HG03460 (cell line): ENCODE results near the gene ZNF385A.
"Not testable (repeated sequence)": the region's sequence is repeated elsewhere in the genome, so short reads cannot be mapped to it uniquely, and the experiment has no call there.

Source experiments
- ATAC-seq: cut with Tn5 transposase; IDR thresholded peaks from one replicate; pipeline ENCODE4 v1.9.1; 2021; ENCODE audit not compliant: unreplicated experiment

ZNF385A gene

DNA sequence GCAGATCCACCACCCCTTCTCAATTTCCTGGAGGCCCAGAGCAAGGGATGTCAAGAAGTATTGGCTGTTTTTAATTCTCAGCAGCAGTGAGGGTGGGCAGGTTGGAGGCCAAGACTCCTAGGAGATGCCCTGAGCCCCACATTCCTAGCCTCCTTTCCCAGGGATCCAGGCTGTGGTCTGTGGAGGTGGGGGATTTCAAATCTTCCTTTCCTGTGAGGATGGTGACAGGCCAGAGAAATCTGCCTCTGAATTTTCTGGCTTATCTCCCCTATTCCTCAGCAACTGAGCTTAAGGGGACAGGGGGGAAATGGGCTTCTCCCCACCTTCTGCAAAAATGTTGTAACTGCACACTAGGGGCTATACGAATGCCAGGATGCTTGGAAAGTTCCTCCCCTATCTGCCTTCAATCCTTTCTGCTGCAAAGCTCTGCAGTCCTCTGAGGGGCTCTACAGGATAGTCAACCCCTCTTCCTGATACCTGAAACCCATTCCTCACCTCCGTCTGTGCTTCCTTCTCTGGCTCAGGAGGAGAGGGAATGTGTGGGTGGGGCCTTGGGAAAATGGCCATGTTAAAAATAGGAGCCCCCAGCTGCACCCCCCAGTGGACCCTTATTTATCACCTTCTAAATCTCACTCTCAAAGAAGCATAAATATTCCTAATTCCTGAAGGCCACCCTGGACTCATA, 26.9 kb downstream of the ZNF385A start:
- no peak for ATAC-seq

- ATAC-seq: no peak
Measured at GRCh38 chr12:54356951-54357356, 27.6 kb downstream of the ZNF385A start.

DNA sequence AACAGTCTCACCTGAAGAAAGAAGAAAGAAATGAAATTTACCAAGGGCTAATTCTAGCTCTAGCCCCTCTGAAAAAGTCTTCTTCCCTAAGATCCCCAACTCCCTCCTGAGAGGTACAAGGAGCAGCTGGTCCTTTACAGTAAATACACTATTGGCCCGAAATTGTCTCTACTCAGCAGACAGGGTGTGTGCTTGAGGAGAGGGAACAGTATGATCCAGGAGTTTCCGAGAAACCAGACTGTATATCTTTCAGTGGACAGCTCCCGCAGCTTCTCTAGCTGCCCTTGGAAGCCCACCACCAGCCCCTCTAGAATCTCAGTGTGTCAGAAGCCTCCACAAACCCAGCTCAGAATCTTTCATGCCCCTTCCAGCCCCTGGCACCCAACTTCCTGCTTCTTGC, 28.3 kb downstream of the ZNF385A start:
- ATAC-seq: no peak

DNA sequence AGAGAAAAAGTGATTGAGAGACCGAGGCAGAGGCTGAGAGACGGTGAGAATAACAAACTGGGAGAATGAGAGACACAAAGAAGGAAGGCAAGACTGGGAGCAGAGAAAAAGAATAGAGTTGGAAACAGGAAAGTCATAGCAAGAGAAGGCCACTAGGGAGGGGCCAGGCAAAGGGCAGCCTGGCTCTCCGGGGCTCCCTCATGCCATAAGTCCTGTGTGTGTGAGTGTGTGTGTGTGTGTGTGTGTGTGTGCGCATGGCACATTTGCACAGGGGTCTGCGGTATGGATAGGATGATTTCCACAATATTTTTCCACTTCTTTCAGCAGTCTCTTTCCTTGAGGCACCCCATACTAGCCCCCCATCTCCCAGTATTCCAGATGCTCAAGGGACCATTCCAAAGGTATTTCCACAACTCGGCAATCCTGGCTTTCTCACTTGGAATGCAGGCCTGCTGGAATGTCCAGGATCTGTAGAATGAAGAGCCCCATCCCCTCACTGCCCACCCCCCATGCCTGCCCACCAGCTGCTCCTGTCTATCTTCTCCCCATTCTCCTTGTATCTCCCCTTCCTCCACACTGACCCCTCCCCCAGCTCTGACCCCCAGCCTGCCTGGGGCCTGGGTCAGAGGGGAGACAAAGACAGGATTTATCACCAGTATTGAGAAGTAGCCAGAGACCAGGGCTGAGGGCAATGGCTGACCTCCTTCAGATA, 29.3 kb downstream of the ZNF385A start:
- ATAC-seq: no peak

DNA sequence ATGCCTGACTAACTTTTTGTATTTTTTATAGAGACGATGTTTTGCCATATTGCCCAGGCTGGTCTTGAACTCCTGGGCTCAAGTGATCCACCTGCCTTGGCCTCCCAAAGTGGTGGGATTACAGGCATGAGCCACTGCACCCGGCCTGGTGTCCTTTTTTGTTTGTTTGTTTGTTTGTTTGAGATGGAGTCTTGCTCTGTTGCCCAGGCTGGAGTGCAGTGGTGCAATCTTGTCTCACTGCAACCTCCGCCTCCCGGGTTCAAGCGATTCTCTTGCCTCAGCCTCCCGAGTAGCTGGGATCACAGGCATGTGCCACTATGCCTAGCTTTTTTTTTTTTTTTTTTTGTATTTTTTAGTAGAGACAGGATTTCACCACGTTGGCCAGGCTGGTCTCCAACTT, 30.3 kb downstream of the ZNF385A start:
- ATAC-seq: not testable (repeated sequence)

DNA sequence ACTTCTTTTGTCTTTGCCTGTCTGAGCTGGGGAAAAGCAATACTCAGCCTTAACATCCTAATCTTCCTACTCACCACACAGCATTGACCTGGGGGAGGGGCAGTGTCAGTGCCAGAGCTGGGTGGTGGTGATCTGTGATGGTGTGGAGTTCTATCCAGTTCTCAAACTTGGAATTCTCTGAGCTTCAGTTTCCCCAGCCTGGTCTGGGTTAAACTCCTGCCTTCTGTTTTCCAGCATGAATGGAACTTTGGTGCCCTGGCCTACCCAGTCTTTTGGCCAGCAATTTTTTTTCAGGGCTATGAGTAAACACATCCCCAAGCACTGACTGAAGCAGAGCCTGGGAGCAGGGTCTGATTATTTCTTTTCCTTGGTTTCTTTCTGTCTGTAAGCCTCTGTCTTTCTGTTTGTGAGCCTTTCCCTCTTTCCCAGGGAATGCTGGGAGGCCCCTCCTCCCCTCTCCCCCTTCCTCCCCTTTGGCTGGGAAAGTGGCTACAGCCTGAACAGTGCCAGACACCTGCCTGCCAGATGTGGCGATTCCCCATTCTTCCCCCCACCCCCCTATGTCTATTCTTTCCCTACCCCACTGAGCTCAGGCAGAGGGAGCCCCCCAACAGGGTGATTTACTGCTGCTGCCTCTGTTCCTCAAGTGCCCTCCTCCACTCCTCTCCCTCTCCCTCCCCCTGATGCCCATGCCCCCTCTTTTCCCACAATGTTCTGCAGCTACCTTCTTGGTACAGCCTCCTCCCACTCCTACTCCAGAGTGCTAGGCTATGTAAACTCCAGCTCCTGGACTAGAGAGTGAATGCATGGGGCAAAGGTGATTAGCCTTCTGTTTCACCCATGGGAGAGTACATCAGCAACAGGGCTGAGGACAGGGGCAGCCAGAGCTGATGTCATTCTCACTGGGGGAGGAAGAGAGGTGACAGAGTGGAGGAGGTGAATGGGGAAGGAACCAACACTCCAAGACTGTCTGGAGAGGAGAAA, 31.4 kb downstream of the ZNF385A start:
- no peak for ATAC-seq

GRCh38 chr12:54352022-54352531, 32.5 kb downstream of the ZNF385A start:
- no peak for ATAC-seq

- no peak for ATAC-seq
Measured at GRCh38 chr12:54351341-54351740, 33.2 kb downstream of the ZNF385A start.

DNA sequence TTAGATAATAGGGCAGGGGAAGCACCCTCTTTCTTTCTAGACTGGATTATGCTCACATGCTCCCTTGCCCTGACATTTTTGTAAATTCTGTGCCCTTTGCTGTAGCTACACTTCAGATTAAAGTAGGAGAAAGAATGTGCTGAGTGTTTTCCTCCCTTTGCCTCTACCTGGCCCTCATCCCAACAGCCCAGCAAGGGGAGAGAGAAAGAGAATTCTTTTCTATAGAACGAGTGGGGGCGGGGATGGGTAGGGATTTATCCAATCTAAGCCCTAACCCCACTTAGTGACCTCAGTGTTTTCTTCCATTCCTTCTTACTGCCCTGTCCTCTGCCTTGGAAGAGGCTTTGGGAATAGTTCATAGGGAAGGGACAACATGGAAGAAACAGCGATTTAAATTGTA, 33.8 kb downstream of the ZNF385A start:
- ATAC-seq: no peak

DNA sequence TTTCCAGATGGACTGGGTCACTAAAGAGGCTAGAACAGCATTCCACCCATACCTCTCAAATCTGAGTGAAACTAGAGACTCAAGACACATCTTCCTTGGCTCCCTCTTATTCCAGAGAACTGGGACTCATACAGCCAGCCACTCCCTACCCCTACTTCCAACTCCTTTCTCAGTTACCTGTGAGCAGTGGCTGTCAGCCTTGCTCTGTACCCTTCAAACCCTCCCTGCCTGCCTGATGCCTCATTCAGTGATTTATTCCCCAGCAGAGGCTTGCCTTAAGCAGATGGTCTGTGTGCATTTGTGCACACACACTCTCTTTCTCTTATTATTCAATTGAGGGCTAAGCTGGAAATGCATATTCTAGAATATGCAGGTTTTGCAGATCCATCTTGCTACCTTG, 34.9 kb downstream of the ZNF385A start:
- no peak for ATAC-seq

GRCh38 chr12:54349036-54349435, 35.5 kb downstream of the ZNF385A start:
- ATAC-seq: no peak

- no peak for ATAC-seq
Measured at GRCh38 chr12:54341378-54342300, 42.9 kb downstream of the ZNF385A start.

GRCh38 chr12:54340846-54341245, 43.7 kb downstream of the ZNF385A start:
- no peak for ATAC-seq

- no peak for ATAC-seq
Measured at GRCh38 chr12:54338698-54339296, 45.7 kb downstream of the ZNF385A start.

DNA sequence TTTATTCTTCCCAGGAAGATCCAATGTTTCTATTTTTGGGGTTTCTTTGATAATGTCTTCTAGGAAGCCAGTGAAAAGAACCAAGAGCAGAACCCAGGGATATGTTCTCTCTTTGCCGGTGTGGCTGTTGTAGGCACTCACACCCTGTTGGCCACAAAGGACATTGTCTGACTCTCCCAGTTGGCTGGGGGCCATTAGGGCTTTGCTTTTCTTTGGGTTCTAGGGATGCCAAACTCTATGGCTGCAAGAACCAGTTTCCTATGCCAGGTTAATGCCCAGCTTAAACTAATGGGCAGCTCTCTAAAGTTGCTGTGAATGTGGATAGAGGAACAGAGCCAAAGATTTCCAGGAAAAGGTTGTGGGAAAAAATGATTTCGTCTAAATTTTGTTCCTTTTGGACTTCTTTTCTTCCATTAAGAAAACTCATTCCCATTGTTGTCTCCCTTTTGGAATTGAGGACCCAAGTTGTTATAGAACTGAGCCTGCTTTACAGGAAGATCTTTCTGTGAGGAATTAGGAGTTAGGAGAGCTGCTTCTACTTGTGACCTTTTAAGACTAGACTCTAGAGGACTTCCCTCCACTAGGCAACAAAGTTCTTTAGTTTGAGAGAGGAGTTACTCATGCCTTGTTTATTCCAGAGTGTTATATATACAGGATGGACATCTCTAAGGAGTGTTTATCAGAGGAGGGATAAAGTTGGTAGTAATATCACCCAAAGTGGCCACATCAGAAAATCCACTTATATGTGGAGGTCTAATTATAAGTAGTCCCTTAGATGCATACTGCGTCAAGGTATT, 46.5 kb downstream of the ZNF385A start:
- ATAC-seq: no peak

GRCh38 chr12:54337280-54337842, 47.2 kb downstream of the ZNF385A start:
- ATAC-seq: no peak

DNA sequence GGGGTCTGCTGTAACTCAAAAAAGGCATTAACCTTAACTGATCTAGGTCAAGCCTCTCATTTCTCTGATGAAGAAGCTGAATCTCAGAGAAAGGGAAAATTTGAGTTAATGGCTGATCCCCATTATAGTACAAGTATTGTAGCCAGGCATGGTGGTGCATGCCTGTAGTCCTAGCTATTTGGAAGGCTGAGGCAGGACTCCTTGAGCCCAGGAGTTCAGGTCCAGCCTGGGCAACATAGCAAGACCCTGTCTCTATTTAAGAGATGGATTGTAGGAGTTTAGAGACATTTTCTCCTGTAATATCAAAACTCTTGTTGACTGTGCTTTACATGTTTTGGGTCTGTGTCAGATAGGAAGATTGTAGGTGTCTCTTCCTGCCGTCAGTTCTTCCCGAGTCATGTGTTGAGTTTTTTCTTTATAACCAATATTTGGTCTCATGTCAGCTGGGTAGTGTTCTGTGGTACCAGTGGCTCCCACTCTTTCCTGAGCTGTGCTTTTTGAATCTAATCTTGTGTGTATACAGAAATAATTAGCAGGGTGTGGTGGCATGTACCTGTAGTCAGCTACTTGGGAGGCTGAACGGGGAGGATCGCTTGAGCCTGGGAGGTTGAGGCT, 51.0 kb downstream of the ZNF385A start:
- ATAC-seq: no peak

DNA sequence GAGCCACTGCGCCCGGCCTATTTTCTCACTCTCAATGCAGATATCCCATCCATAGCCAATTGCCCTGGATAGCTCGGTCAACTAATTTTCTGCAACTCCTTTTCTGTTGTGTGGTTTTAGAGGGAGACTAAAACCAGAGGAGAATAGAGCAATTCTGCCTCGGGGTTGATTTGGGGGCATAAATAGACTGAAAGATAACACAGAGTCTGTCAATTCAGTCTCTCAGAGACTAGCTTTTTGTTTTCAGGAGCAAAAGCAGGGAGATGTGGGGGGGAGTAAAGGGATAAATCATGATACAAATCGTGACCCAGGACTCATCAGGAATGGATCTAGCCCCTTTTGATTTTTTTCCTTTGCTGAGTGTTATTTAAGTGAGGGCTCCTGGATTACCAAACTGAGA, 53.1 kb downstream of the ZNF385A start:
- no peak for ATAC-seq
